GM23338 (cell line): ENCODE results near the gene CALCB. TPM values are rescaled to one million over a fixed set of nuclear protein-coding genes. Genes with fewer than 3 reads are reported as not detected.

Experiments used
- ATAC-seq: fragments of 200-7000 bp; cut with Tn5 transposase; 3 replicates; pipeline ENCODE4 v1.9.1; 2020
- DNase-seq: peaks from one replicate; pipeline ENCODE4 v3.0.0-alpha.2; 2015; ENCODE audit warnings: low spot score
- H2AFZ ChIP-seq: fragments of 200-600 bp; sonication (generic); 2 replicates; pipeline ENCODE4 v1.8.0; 2016; ENCODE audit warnings: antibody characterized with exemption, mild to moderate bottlenecking, moderate library complexity
- H3F3A ChIP-seq: fragments of 200-600 bp; sonication (generic); replicated peaks from 2 replicates; pipeline ENCODE4 v1.8.0; 2017; ENCODE audit warnings: antibody characterized with exemption, mixed run types, low read depth
- H3K27ac ChIP-seq: fragments of 200-600 bp; sonication (generic); 2 replicates; pipeline ENCODE4 v1.6.1; 2016; ENCODE audit warnings: low read depth
- H3K27me3 ChIP-seq: fragments of 200-600 bp; sonication (generic); 2 replicates; pipeline ENCODE4 v1.8.0; 2016; ENCODE audit warnings: mild to moderate bottlenecking, mixed run types, moderate library complexity; ENCODE audit not compliant: insufficient read depth
- H3K36me3 ChIP-seq: fragments of 200-600 bp; sonication (generic); 2 replicates; pipeline ENCODE4 v1.8.0; 2016; ENCODE audit warnings: mild to moderate bottlenecking; ENCODE audit not compliant: insufficient read depth
- H3K4me1 ChIP-seq: fragments of 200-600 bp; sonication (generic); 2 replicates; pipeline ENCODE4 v1.8.0; 2016; ENCODE audit warnings: mild to moderate bottlenecking, moderate library complexity; ENCODE audit not compliant: insufficient read depth
- H3K4me2 ChIP-seq: fragments of 200-600 bp; sonication (generic); 2 replicates; pipeline ENCODE4 v1.7.1; 2017; ENCODE audit warnings: mixed run types
- H3K4me3 ChIP-seq: fragments of 200-600 bp; sonication (generic); 2 replicates; pipeline ENCODE4 v1.6.1; 2016; ENCODE audit warnings: mixed run types
- H3K79me2 ChIP-seq: fragments of 200-600 bp; sonication (generic); replicated peaks from 2 replicates; pipeline ENCODE4 v1.8.0; 2017; ENCODE audit warnings: mild to moderate bottlenecking; ENCODE audit not compliant: insufficient read depth
- H3K9me2 ChIP-seq: fragments of 200-600 bp; sonication (generic); 2 replicates; pipeline ENCODE4 v1.8.0; 2017; ENCODE audit not compliant: insufficient read depth
- H4K20me1 ChIP-seq: fragments of 200-600 bp; sonication (generic); replicated peaks from 2 replicates; pipeline ENCODE4 v1.8.0; 2017; ENCODE audit warnings: mild to moderate bottlenecking; ENCODE audit not compliant: insufficient read depth
- H3K27ac Mint-ChIP-seq: 2 replicates; pipeline ENCODE4 v1.8.0; 2020; ENCODE audit warnings: inconsistent platforms, mild to moderate bottlenecking, moderate library complexity, mixed read lengths
- H3K27me3 Mint-ChIP-seq: 3 replicates; pipeline ENCODE4 v1.8.0; 2022; ENCODE audit warnings: low read depth, mild to moderate bottlenecking, moderate library complexity, mixed read lengths, inconsistent platforms; ENCODE audit not compliant: insufficient read depth, poor library complexity
- H3K36me3 Mint-ChIP-seq: 3 replicates; pipeline ENCODE4 v1.8.0; 2021; ENCODE audit warnings: low read depth, mild to moderate bottlenecking, inconsistent platforms, moderate library complexity, mixed read lengths
- H3K4me1 Mint-ChIP-seq: 3 replicates; pipeline ENCODE4 v1.8.0; 2020; ENCODE audit warnings: mild to moderate bottlenecking, inconsistent platforms, mixed read lengths
- H3K4me3 Mint-ChIP-seq: 3 replicates; pipeline ENCODE4 v1.8.0; 2021; ENCODE audit warnings: moderate library complexity, mild to moderate bottlenecking, inconsistent platforms, mixed read lengths
- H3K9me3 Mint-ChIP-seq: 3 replicates; pipeline ENCODE4 v1.8.0; 2020; ENCODE audit warnings: moderate library complexity, mild to moderate bottlenecking, inconsistent platforms, mixed read lengths
- CREB1 ChIP-seq: fragments of 250-450 bp; sonication (Bioruptor Pico); IDR thresholded peaks from 2 replicates; pipeline ENCODE4 v1.5.0; 2020; ENCODE audit warnings: low read depth, mild to moderate bottlenecking, moderate library complexity
- CTCF ChIP-seq, 2 experiments: fragments of 200-600 bp in 1 of 2; sonication (generic) in 1 of 2; conservative IDR thresholded peaks; 2 replicates each; pipeline versions ENCODE4 v1.5.1 to v1.6.1; 2016 to 2017; ENCODE audit warnings: antibody characterized with exemption in 2 of 2, low read depth in 2 of 2, mild to moderate bottlenecking in 2 of 2, moderate library complexity in 1 of 2
- ETS1 ChIP-seq: IDR thresholded peaks from 2 replicates; pipeline ENCODE4 v1.6.1; 2016; ENCODE audit warnings: antibody characterized with exemption
- EZH2 ChIP-seq: fragments of 200-600 bp; sonication (generic); IDR thresholded peaks from one replicate; pipeline ENCODE4 v1.8.0; 2017; ENCODE audit warnings: antibody characterized with exemption, mild to moderate bottlenecking, low read depth; ENCODE audit not compliant: unreplicated experiment
- EZH2phosphoT487 ChIP-seq: fragments of 200-600 bp; sonication (generic); IDR thresholded peaks from one replicate; pipeline ENCODE4 v1.8.1; 2018; ENCODE audit warnings: antibody characterized with exemption; ENCODE audit not compliant: unreplicated experiment
- JUNB ChIP-seq: IDR thresholded peaks from one replicate; pipeline ENCODE4 v1.6.1; 2016; ENCODE audit warnings: antibody characterized with exemption; ENCODE audit not compliant: unreplicated experiment
- NANOG ChIP-seq: IDR thresholded peaks from 2 replicates; pipeline ENCODE4 v1.6.1; 2016; ENCODE audit warnings: antibody characterized with exemption, borderline replicate concordance
- POLR2AphosphoS5 ChIP-seq: IDR thresholded peaks from 2 replicates; pipeline ENCODE4 v1.6.1; 2016; ENCODE audit warnings: antibody characterized with exemption, low read depth
- STAT1 ChIP-seq: IDR thresholded peaks from one replicate; pipeline ENCODE4 v1.6.1; 2016; ENCODE audit warnings: antibody characterized with exemption; ENCODE audit not compliant: unreplicated experiment
- ZNF114 ChIP-seq: fragments of 250-450 bp; sonication (Bioruptor Pico); IDR thresholded peaks from 2 replicates; pipeline ENCODE4 v1.5.0; 2020; ENCODE audit warnings: mild to moderate bottlenecking, moderate library complexity
- ZNF331 ChIP-seq: fragments of 250-450 bp; sonication (Bioruptor Pico); IDR thresholded peaks from 2 replicates; pipeline ENCODE4 v1.5.0; 2020; ENCODE audit warnings: low read depth, mild to moderate bottlenecking, moderate library complexity
- polyA plus RNA-seq: library from polyadenylated mRNA; unstranded; fragments of >200 nt; fragmentation: Nextera tagmentation; extraction: Ambion mirVana; gene quantifications from 2 replicates; pipeline ENCODE4 v1.2.1, GENCODE V29; 2016
- total RNA-seq: library from RNA; depleted of rRNA; stranded (reverse); fragments of >200 nt; shearing (Covaris generic); gene quantifications from 2 replicates; pipeline ENCODE4 v1.2.3, GENCODE V29; 2014
- TF ChIP-seq, protein P1 (sequence below): IDR thresholded peaks from one replicate; pipeline ENCODE4 v1.6.1; 2018; ENCODE audit warnings: antibody characterized with exemption; ENCODE audit not compliant: unreplicated experiment
- TF ChIP-seq, protein P2 (sequence below): fragments of 250-450 bp; sonication (Bioruptor Pico); IDR thresholded peaks from 2 replicates; pipeline ENCODE4 v1.5.0; 2020; ENCODE audit warnings: mild to moderate bottlenecking, moderate library complexity

The CALCB gene
- total and polyA plus RNA-seq, 2 experiments from 2014 or later, result 7.9 to 9.5 TPM

DNA sequence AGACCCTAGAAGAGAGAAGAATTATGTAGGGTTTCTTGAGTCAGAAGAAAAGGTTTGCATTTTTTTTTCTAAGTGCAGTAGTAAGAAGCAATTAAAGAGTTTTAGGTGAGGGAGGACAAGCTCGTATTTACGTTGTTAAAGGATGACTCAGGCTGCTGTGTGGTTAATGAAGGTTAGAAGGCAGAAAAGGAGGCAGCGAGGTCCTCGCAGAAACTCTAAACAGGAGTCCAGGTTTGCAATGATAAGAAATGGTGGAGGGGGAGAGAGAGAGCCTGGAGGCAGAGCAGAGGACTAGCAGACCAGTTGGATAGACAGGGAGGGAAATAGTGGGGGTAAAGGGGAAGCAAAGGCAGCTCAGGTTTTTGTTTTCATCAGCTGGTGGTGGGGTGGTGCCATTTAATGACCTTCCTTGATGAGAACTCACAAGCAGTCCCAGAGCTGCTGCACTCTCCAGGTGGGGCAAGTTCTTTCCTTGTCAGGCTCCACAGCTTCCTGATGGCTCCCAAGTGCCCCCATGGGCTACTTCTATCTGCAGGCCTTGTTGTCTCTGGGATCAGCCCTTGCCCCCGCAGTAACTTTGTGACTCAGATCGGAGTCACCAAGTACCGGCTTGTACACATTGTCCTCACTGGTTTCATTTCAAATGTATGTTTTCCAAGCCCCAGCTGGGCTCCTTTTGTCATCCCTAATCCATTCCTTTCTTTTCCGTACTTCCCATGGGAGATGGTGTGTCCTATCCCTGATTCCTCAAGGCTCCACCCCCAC is 33.0 kb downstream of the CALCB start:
- Mint-ChIP-seq H3K9me3 (no peaks in the 10 kb centered on the region; the same call in 2 of the 3 replicates), H3K27me3 (peaks cover 1% of the 10 kb centered on the region), H3K27ac (no peak overlapping the region), H3K4me3 (no peak overlapping the region), H3K4me1 (peaks cover 4% of the 10 kb centered on the region; the same call in 2 of the 3 replicates), H3K36me3 (no peaks in the 10 kb centered on the region)
- Histone ChIP-seq H3K4me1 (no peaks in the 10 kb centered on the region), H3K4me2 (no peak overlapping the region), H3K27me3 (no peaks in the 10 kb centered on the region), H3K27ac (no peak overlapping the region), H4K20me1 (no peaks in the 10 kb centered on the region), H3K4me3 (no peak overlapping the region), H3K36me3 (no peaks in the 10 kb centered on the region), H2AFZ (no peak overlapping the region), H3K79me2 (no peaks in the 10 kb centered on the region), H3F3A (no peaks in the 10 kb centered on the region), H3K9me2 (0 out of 2 replicates have a peak, but pooled peaks cover 3% of the 10 kb centered on the region)
- TF ChIP-seq ZNF114 (CRISPR knock-in tag), result no peak
- TF ChIP-seq POLR2AphosphoS5, result no peak
- TF ChIP-seq JUNB, result no peak
- TF ChIP-seq CREB1 (CRISPR knock-in tag), result no peak
- no peak for TF ChIP-seq ZNF331 (CRISPR knock-in tag)
- no peak for TF ChIP-seq ETS1
- no peak for TF ChIP-seq EZH2phosphoT487
- TF ChIP-seq, protein P1, sequence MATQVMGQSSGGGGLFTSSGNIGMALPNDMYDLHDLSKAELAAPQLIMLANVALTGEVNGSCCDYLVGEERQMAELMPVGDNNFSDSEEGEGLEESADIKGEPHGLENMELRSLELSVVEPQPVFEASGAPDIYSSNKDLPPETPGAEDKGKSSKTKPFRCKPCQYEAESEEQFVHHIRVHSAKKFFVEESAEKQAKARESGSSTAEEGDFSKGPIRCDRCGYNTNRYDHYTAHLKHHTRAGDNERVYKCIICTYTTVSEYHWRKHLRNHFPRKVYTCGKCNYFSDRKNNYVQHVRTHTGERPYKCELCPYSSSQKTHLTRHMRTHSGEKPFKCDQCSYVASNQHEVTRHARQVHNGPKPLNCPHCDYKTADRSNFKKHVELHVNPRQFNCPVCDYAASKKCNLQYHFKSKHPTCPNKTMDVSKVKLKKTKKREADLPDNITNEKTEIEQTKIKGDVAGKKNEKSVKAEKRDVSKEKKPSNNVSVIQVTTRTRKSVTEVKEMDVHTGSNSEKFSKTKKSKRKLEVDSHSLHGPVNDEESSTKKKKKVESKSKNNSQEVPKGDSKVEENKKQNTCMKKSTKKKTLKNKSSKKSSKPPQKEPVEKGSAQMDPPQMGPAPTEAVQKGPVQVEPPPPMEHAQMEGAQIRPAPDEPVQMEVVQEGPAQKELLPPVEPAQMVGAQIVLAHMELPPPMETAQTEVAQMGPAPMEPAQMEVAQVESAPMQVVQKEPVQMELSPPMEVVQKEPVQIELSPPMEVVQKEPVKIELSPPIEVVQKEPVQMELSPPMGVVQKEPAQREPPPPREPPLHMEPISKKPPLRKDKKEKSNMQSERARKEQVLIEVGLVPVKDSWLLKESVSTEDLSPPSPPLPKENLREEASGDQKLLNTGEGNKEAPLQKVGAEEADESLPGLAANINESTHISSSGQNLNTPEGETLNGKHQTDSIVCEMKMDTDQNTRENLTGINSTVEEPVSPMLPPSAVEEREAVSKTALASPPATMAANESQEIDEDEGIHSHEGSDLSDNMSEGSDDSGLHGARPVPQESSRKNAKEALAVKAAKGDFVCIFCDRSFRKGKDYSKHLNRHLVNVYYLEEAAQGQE, result no peak
- no peak for TF ChIP-seq STAT1
- TF ChIP-seq CTCF (conservative IDR thresholded peaks at IDR 0.05; ENCODE audit: low read depth in 2 of 2), result no peak
- TF ChIP-seq, protein P2, sequence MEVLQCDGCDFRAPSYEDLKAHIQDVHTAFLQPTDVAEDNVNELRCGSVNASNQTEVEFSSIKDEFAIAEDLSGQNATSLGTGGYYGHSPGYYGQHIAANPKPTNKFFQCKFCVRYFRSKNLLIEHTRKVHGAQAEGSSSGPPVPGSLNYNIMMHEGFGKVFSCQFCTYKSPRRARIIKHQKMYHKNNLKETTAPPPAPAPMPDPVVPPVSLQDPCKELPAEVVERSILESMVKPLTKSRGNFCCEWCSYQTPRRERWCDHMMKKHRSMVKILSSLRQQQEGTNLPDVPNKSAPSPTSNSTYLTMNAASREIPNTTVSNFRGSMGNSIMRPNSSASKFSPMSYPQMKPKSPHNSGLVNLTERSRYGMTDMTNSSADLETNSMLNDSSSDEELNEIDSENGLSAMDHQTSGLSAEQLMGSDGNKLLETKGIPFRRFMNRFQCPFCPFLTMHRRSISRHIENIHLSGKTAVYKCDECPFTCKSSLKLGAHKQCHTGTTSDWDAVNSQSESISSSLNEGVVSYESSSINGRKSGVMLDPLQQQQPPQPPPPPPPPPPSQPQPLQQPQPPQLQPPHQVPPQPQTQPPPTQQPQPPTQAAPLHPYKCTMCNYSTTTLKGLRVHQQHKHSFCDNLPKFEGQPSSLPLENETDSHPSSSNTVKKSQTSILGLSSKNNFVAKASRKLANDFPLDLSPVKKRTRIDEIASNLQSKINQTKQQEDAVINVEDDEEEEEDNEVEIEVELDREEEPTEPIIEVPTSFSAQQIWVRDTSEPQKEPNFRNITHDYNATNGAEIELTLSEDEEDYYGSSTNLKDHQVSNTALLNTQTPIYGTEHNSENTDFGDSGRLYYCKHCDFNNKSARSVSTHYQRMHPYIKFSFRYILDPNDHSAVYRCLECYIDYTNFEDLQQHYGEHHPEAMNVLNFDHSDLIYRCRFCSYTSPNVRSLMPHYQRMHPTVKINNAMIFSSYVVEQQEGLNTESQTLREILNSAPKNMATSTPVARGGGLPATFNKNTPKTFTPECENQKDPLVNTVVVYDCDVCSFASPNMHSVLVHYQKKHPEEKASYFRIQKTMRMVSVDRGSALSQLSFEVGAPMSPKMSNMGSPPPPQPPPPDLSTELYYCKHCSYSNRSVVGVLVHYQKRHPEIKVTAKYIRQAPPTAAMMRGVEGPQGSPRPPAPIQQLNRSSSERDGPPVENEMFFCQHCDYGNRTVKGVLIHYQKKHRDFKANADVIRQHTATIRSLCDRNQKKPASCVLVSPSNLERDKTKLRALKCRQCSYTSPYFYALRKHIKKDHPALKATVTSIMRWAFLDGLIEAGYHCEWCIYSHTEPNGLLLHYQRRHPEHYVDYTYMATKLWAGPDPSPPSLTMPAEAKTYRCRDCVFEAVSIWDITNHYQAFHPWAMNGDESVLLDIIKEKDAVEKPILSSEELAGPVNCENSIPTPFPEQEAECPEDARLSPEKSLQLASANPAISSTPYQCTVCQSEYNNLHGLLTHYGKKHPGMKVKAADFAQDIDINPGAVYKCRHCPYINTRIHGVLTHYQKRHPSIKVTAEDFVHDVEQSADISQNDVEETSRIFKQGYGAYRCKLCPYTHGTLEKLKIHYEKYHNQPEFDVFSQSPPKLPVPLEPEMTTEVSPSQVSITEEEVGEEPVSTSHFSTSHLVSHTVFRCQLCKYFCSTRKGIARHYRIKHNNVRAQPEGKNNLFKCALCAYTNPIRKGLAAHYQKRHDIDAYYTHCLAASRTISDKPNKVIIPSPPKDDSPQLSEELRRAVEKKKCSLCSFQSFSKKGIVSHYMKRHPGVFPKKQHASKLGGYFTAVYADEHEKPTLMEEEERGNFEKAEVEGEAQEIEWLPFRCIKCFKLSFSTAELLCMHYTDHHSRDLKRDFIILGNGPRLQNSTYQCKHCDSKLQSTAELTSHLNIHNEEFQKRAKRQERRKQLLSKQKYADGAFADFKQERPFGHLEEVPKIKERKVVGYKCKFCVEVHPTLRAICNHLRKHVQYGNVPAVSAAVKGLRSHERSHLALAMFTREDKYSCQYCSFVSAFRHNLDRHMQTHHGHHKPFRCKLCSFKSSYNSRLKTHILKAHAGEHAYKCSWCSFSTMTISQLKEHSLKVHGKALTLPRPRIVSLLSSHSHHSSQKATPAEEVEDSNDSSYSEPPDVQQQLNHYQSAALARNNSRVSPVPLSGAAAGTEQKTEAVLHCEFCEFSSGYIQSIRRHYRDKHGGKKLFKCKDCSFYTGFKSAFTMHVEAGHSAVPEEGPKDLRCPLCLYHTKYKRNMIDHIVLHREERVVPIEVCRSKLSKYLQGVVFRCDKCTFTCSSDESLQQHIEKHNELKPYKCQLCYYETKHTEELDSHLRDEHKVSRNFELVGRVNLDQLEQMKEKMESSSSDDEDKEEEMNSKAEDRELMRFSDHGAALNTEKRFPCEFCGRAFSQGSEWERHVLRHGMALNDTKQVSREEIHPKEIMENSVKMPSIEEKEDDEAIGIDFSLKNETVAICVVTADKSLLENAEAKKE (CRISPR knock-in tag), result no peak
- no peak for TF ChIP-seq EZH2
- no peak for TF ChIP-seq NANOG
- no peak for DNase-seq
- no peak for ATAC-seq
